ENCODE data around the gene SYNGR3.

- no peak for TF ChIP-seq POLR2A (IDR thresholded peaks at IDR 0.05)
- TF ChIP-seq CTCF (IDR thresholded peaks at IDR 0.05) = no peak
- TF ChIP-seq POLR2AphosphoS5 (IDR thresholded peaks at IDR 0.05) = no peak
Observed at GRCh38 chr16:2031081-2031577, 41.4 kb downstream of the SYNGR3 start.

All from prostate gland (tissue), 2 donors.